DND-41 (cell line): ENCODE measurements around the gene BEND3.

ENCODE experiments used
- CTCF ChIP-seq: IDR thresholded peaks from 2 replicates; pipeline ENCODE4 v1.5.1; 2012; ENCODE audit warnings: borderline replicate concordance, low read length, moderate library complexity, mild to moderate bottlenecking; ENCODE audit not compliant: poor library complexity, severe bottlenecking; ENCODE audit errors: extremely low read depth
- EZH2 ChIP-seq: IDR thresholded peaks from 3 replicates; pipeline ENCODE4 v1.6.1; 2012; ENCODE audit warnings: borderline replicate concordance, low read depth, mild to moderate bottlenecking, moderate library complexity, low read length, inconsistent platforms; ENCODE audit not compliant: severe bottlenecking

- no peak for TF ChIP-seq CTCF
- TF ChIP-seq EZH2 = no peak
Measured at GRCh38 chr6:107020239-107020638, 95.1 kb downstream of the BEND3 start.
